Stomach (tissue), 9 donors: ENCODE results near the gene NEUROG1. TPM values are rescaled to one million over a fixed set of nuclear protein-coding genes. Genes with fewer than 3 reads are reported as not detected.
A peak's percentile ranks its signal among the peaks of the same experiment; 100 is the strongest.

Experiments
- DNase-seq, 2 donors: peaks; one replicate each; pipeline versions ENCODE4 v3.0.0 to v3.0.0-alpha.2; 2013 to 2019
- H3K27ac ChIP-seq, 5 donors: fragments of 200-600 bp in 4 of 5; sonication (generic) in 4 of 5; one replicate each; pipeline ENCODE4 v1.5.1; 2013 to 2019; ENCODE audit warnings: mild to moderate bottlenecking in 1 of 5, moderate library complexity in 1 of 5
- H3K27me3 ChIP-seq, 3 donors: fragments of 200-600 bp; sonication (generic); one replicate each; pipeline ENCODE4 v1.5.1; 2017 to 2019; ENCODE audit warnings: mixed run types in 1 of 3
- H3K36me3 ChIP-seq, 4 donors: fragments of 200-600 bp; sonication (generic); 1 replicate in 3 of 4; 2 replicates in 1 of 4; pipeline ENCODE4 v1.5.1; 2016 to 2019
- H3K4me1 ChIP-seq, 4 donors: fragments of 200-600 bp; sonication (generic); one replicate each; pipeline ENCODE4 v1.5.1; 2016 to 2019
- H3K4me3 ChIP-seq, 4 donors: fragments of 200-600 bp; sonication (generic) in 3 of 4; one replicate each; pipeline ENCODE4 v1.5.1; 2016 to 2019; ENCODE audit warnings: mild to moderate bottlenecking in 1 of 4
- H3K9me3 ChIP-seq, 4 donors: fragments of 200-600 bp; sonication (generic); one replicate each; pipeline ENCODE4 v1.5.1; 2016 to 2019
- CTCF ChIP-seq, 7 experiments: fragments of 450-650 bp in 4 of 7; fragments of 200-600 bp in 3 of 7; sonication (generic) in 3 of 7; IDR thresholded peaks; one replicate each; pipeline ENCODE4 v1.5.1; 2016 to 2019; ENCODE audit warnings: antibody characterized with exemption in 7 of 7, control low read depth in 2 of 7, mild to moderate bottlenecking in 1 of 7
- EP300 ChIP-seq: sonication (generic); formaldehyde crosslinking; IDR thresholded peaks from one replicate; pipeline ENCODE4 v1.6.1; 2017; ENCODE audit warnings: antibody characterized with exemption
- POLR2A ChIP-seq, 4 donors: fragments of 450-650 bp; IDR thresholded peaks; one replicate each; pipeline ENCODE4 v1.6.1; 2016; ENCODE audit warnings: antibody characterized with exemption in 4 of 4, control low read depth in 2 of 4, mild to moderate bottlenecking in 1 of 4, moderate library complexity in 1 of 4
- POLR2AphosphoS5 ChIP-seq, 3 donors: sonication (generic); formaldehyde crosslinking; IDR thresholded peaks; one replicate each; pipeline ENCODE4 v1.6.1; 2016; ENCODE audit warnings: antibody characterized with exemption in 3 of 3
- WGBS, 5 donors: extraction: QIAGEN DNeasy Blood & Tissue Kit in 3 of 5; methylation state at CpG; one replicate each; pipeline versions ENCODE4 v1.1.5 to v1.1.7; 2013 to 2018; 5-methylcytosine and 5-hydroxymethylcytosine counted together
- intact Hi-C: fragments of 100-400 bp; cut with DNase I; formaldehyde crosslinking; loops from one replicate; pipeline ENCODE4 v1.15.1; 2023; ENCODE audit warnings: low total_unique reads
- polyA plus RNA-seq, 3 donors: library from polyadenylated mRNA; stranded (reverse); fragments of 200-250 nt; gene quantifications; one replicate each; pipeline ENCODE4 v1.2.3, GENCODE V29; 2013
- total RNA-seq, 5 donors: library from RNA; depleted of rRNA; stranded (reverse); fragments of >200 nt; gene quantifications; one replicate each; pipeline versions ENCODE4 v1.1.0 to v1.2.3, GENCODE V29; 2014 to 2016
- donor health status: healthy with polysubstance abuse.
- donor health status: Bipolar disorder and iron deficiency.
- donor health status: healthy.

The NEUROG1 gene
- total and polyA plus RNA-seq, 8 donors: not detected

GRCh38 chr5:135555530-135555929 is 19.8 kb upstream of the NEUROG1 start:
- peaks cover 0 to 1% (median 0%) of the 10 kb centered on the region in 4 donors for H3K4me1 ChIP-seq
- intact Hi-C loops: no loop called here
- H3K27me3 ChIP-seq: peaks cover 0 to 72% (median 5%) of the 10 kb centered on the region in 3 donors
- 86 to 95% (median 91%) methylated on average over 2 of the region's 2 CpGs for WGBS, 5 donors
- TF ChIP-seq EP300: no peak
- no peak for TF ChIP-seq POLR2A (IDR thresholded peaks at IDR 0.05)
- no peak for TF ChIP-seq CTCF (IDR thresholded peaks at IDR 0.05)
- TF ChIP-seq POLR2AphosphoS5 (IDR thresholded peaks at IDR 0.05): no peak
- no peak overlapping the region for H3K4me3 ChIP-seq
- no peak for DNase-seq
- H3K27ac ChIP-seq: no peak overlapping the region
- H3K36me3 ChIP-seq: no peaks in the 10 kb centered on the region
- no peaks in the 10 kb centered on the region for H3K9me3 ChIP-seq

- Histone ChIP-seq H3K9me3 (no peaks in the 10 kb centered on the region), H3K27me3 (peaks cover 0 to 74% (median 5%) of the 10 kb centered on the region in 3 donors), H3K4me1 (no peaks in the 10 kb centered on the region), H3K4me3 (no peak overlapping the region), H3K36me3 (no peaks in the 10 kb centered on the region), H3K27ac (no peak overlapping the region)
- intact Hi-C loops: loop anchor here (5.0 kb wide), 1 partner anchor 92 kb away; no protein-coding TSS in a partner anchor
- TF ChIP-seq POLR2AphosphoS5 (IDR thresholded peaks at IDR 0.05): no peak
- peak in 2 of 7 experiments; percentile 17 to 20 for TF ChIP-seq CTCF (IDR thresholded peaks at IDR 0.05)
- TF ChIP-seq EP300: no peak
- WGBS, 5 donors: 9 to 20% (median 17%) methylated on average over 8 of the region's 8 CpGs
- DNase-seq: peak in 1 of 2 donors; percentile 40
Observed at GRCh38 chr5:135553688-135554462, 18.1 kb upstream of the NEUROG1 start.

- Histone ChIP-seq H3K36me3 (no peaks in the 10 kb centered on the region), H3K4me1 (no peaks in the 10 kb centered on the region), H3K9me3 (no peaks in the 10 kb centered on the region), H3K4me3 (no peak overlapping the region), H3K27me3 (peaks cover 0 to 83% (median 8%) of the 10 kb centered on the region in 3 donors), H3K27ac (no peak overlapping the region)
- DNase-seq: peak; percentile 78 to 90
- intact Hi-C loops: loop anchor here (5.0 kb wide), 1 partner anchor 90 kb away; no protein-coding TSS in a partner anchor
- 33 to 40% (median 36%) methylated on average over 15 of the region's 15 CpGs for WGBS, 5 donors
- TF ChIP-seq EP300: no peak
- peak in 5 of 7 experiments; percentile 70 to 87 (median 83) for TF ChIP-seq CTCF (IDR thresholded peaks at IDR 0.05)
Observed at GRCh38 chr5:135551593-135552447, 16.1 kb upstream of the NEUROG1 start.

- WGBS, 5 donors: 18 to 30% (median 26%) methylated on average over 4 of the region's 4 CpGs
- TF ChIP-seq EP300 (no peak), CTCF (IDR thresholded peaks at IDR 0.05) (no peak), POLR2A (IDR thresholded peaks at IDR 0.05) (no peak), POLR2AphosphoS5 (IDR thresholded peaks at IDR 0.05) (no peak)
- peaks cover 4 to 89% (median 30%) of the 10 kb centered on the region in 3 donors for H3K27me3 ChIP-seq
- no peaks in the 10 kb centered on the region for H3K36me3 ChIP-seq
- no peak for DNase-seq
- intact Hi-C loops: no loop called here
- no peaks in the 10 kb centered on the region for H3K9me3 ChIP-seq
- no peak overlapping the region for H3K27ac ChIP-seq
- H3K4me3 ChIP-seq: no peak overlapping the region
- H3K4me1 ChIP-seq: peaks cover 2 to 6% (median 3%) of the 10 kb centered on the region in 4 donors
Observed at GRCh38 chr5:135549413-135549812, 13.6 kb upstream of the NEUROG1 start.
